Muscle of back (tissue), 11 donors: ENCODE measurements around the gene GHR. TPM values are rescaled to one million over a fixed set of nuclear protein-coding genes. Genes with fewer than 3 reads are reported as not detected.

Experiments used
- DNase-seq, 3 donors: peaks; one replicate each; pipeline versions ENCODE4 v3.0.0 to v3.0.0-alpha.2; 2013
- polyA plus RNA-seq, 10 donors: library from polyadenylated mRNA; unstranded; fragments of 120-200 nt; gene quantifications; one replicate each; pipeline ENCODE4 v1.2.1, GENCODE V29; 2013; ENCODE audit not compliant: insufficient read length in 10 of 10

GHR gene
- polyA plus RNA-seq, 10 donors, result 14.9 to 28.1 (median 18.0) TPM

- no peak for DNase-seq
Measured at GRCh38 chr5:42461033-42461432, 37.8 kb downstream of the GHR start.

GRCh38 chr5:42461507-42461906 is 38.3 kb downstream of the GHR start:
- no peak for DNase-seq

GRCh38 chr5:42462083-42462482 is 38.8 kb downstream of the GHR start:
- DNase-seq, result no peak

- no peak for DNase-seq
Measured at GRCh38 chr5:42467572-42467971, 44.3 kb downstream of the GHR start.

- DNase-seq, result no peak
Measured at GRCh38 chr5:42467981-42468524, 44.8 kb downstream of the GHR start.

- no peak for DNase-seq
Measured at GRCh38 chr5:42483472-42484154, 60.4 kb downstream of the GHR start.

GRCh38 chr5:42487077-42487476 is 63.8 kb downstream of the GHR start:
- no peak for DNase-seq

GRCh38 chr5:42487821-42488220 is 64.6 kb downstream of the GHR start:
- DNase-seq, result no peak

GRCh38 chr5:42490831-42491230 is 67.6 kb downstream of the GHR start:
- DNase-seq, result peak in 2 of 3 donors; percentile 36 to 55

GRCh38 chr5:42491699-42492098 is 68.5 kb downstream of the GHR start:
- DNase-seq, result no peak

GRCh38 chr5:42492974-42493373 is 69.7 kb downstream of the GHR start:
- no peak for DNase-seq

- DNase-seq, result no peak
Measured at GRCh38 chr5:42494414-42494813, 71.2 kb downstream of the GHR start.

GRCh38 chr5:42495914-42496313 is 72.7 kb downstream of the GHR start:
- no peak for DNase-seq

GRCh38 chr5:42496397-42497156 is 73.3 kb downstream of the GHR start:
- no peak for DNase-seq

- no peak for DNase-seq
Measured at GRCh38 chr5:42498000-42498399, 74.8 kb downstream of the GHR start.

GRCh38 chr5:42499016-42499415 is 75.8 kb downstream of the GHR start:
- DNase-seq, result no peak

GRCh38 chr5:42500003-42500599 is 76.9 kb downstream of the GHR start:
- no peak for DNase-seq

GRCh38 chr5:42502613-42503470 is 79.6 kb downstream of the GHR start:
- DNase-seq, result no peak

- no peak for DNase-seq
Measured at GRCh38 chr5:42506662-42507061, 83.4 kb downstream of the GHR start.

GRCh38 chr5:42507451-42508097 is 84.3 kb downstream of the GHR start:
- peak in 2 of 3 donors; percentile 77 to 85 for DNase-seq

GRCh38 chr5:42513246-42513645 is 90.0 kb downstream of the GHR start:
- no peak for DNase-seq
